Measurements from ENCODE around the gene FBXO4.

FBXO4 gene

DNA sequence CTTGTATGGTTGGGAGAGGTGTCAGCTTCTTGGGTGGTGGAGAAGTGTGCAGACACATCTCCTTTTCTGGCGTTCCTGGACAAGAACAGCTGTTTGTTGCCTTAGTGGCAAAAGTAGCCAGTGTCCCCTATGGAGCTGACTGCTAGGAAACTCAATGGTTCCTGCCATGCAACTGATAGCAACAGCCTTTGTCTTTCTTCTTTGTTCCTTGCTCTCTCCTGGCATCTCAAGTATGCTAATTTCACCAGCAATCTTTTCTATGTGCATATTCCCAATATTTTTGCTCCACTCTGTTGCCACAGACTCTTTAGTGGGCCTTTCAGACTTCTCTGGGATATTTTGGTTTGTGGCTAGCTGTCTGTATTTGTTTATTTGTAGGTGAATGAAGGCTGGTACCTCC lies 36.7 kb downstream of the FBXO4 start:
- Histone ChIP-seq H3K27ac (no peak overlapping the region), H3K4me3 (no peak overlapping the region)
- no peak for DNase-seq (ENCODE audit: low spot score)
- TF ChIP-seq, protein P1, sequence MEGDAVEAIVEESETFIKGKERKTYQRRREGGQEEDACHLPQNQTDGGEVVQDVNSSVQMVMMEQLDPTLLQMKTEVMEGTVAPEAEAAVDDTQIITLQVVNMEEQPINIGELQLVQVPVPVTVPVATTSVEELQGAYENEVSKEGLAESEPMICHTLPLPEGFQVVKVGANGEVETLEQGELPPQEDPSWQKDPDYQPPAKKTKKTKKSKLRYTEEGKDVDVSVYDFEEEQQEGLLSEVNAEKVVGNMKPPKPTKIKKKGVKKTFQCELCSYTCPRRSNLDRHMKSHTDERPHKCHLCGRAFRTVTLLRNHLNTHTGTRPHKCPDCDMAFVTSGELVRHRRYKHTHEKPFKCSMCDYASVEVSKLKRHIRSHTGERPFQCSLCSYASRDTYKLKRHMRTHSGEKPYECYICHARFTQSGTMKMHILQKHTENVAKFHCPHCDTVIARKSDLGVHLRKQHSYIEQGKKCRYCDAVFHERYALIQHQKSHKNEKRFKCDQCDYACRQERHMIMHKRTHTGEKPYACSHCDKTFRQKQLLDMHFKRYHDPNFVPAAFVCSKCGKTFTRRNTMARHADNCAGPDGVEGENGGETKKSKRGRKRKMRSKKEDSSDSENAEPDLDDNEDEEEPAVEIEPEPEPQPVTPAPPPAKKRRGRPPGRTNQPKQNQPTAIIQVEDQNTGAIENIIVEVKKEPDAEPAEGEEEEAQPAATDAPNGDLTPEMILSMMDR (IDR thresholded peaks at IDR 0.05) = no peak

DNA sequence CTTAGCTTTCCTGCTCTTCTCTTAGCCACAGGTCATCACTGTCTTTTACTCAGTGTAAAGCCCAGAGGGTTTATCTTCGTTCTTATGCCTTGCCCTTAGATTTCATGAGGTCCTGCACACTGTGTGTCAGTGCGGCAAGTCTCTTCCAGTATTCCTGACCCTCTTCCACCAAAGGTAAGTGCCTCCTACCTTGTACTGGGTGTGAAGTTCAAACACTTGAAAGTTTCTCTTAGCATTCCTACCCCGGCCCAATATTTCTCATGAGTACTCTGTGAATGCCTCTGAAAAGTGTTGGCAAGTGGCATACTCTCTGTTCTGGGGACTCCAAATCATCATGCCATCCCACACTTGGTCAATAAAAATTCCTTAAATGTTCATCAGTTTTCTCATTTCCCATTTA lies 37.4 kb downstream of the FBXO4 start:
- TF ChIP-seq, protein P1 (IDR thresholded peaks at IDR 0.05) = no peak
- Histone ChIP-seq H3K27ac (no peak overlapping the region), H3K4me3 (no peak overlapping the region)
- no peak for DNase-seq (ENCODE audit: low spot score)

DNA sequence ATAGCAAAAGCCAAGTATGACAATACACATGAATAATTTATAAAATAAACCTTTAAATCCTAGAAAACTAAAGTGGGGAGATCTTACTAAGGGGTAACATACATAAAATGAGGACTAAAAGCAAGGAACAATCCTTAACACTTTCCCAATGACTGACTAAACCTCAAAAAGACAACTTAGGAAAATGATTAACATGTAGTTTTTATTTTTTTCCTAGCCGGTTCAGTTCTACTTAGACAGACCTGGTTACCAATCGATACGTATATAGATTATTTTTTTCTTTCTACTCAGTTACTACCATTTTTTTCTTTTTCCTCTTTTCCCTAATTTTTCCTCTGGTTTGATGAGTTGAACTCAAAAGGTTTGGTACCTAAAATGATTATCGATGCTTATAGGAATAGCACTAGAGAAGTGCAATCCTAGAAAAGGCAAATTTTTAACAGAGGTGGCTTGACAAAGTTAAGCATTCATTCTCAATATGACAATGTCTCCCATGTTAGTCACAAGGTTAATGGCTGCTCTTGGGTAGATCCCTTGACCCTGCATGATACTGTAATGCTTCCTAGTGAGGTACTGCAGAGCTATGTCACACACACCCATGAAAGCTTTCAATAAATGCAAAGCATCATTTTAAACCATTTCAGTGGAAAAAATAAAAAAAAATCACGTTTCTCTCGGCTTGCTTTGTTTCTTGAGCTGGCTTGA lies 41.5 kb downstream of the FBXO4 start:
- Histone ChIP-seq H3K27ac (no peak overlapping the region), H3K4me3 (no peak overlapping the region)
- DNase-seq (ENCODE audit: low spot score) = no peak
- TF ChIP-seq, protein P1 (IDR thresholded peaks at IDR 0.05) = no peak

- H3K27ac ChIP-seq = no peak overlapping the region
- no peak for DNase-seq (ENCODE audit: low spot score)
- TF ChIP-seq, protein P1 (IDR thresholded peaks at IDR 0.05) = no peak
- no peak overlapping the region for H3K4me3 ChIP-seq
These were observed 42.3 kb downstream of the FBXO4 start for GRCh38 chr5:41967401-41967800.

- TF ChIP-seq, protein P1 (IDR thresholded peaks at IDR 0.05) = no peak
- DNase-seq (ENCODE audit: low spot score) = no peak
- Histone ChIP-seq H3K27ac (no peak overlapping the region), H3K4me3 (no peak overlapping the region)
These were observed 43.2 kb downstream of the FBXO4 start for GRCh38 chr5:41968153-41968723.

DNA sequence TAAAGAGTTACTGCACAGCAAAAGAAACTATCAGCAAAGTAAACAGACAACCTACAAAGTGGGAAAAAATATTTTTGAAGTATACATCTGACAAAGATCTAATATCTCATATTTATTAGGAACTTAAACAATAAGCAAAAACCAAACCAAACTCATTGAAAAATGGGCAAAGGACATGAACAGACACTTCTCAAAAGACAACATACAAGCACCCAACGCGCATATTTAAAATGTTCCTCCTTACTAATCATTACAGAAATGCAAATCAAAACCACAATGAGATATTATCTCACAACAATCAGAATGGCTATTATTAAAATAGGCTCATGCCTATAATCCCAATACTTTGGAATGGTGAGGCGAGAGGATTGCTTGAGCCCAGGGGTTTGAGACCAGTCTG lies 48.0 kb downstream of the FBXO4 start:
- TF ChIP-seq, protein P1 (IDR thresholded peaks at IDR 0.05) = no peak
- H3K4me3 ChIP-seq = no peak overlapping the region
- DNase-seq (ENCODE audit: low spot score) = no peak
- H3K27ac ChIP-seq = no peak overlapping the region

- Histone ChIP-seq H3K4me3 (no peak overlapping the region), H3K27ac (no peak overlapping the region)
- no peak for DNase-seq (ENCODE audit: low spot score)
- TF ChIP-seq, protein P1 (IDR thresholded peaks at IDR 0.05) = no peak
These were observed 48.8 kb downstream of the FBXO4 start for GRCh38 chr5:41973887-41974286.
